IPS-18a (cell line): ENCODE data around the gene CYLD.

ENCODE experiments used
- H3K27ac ChIP-seq: one replicate; pipeline ENCODE4 v1.5.1; 2013; ENCODE audit warnings: low read length
- H3K27me3 ChIP-seq: one replicate; pipeline ENCODE4 v1.6.1; 2013; ENCODE audit warnings: mild to moderate bottlenecking, low read length; ENCODE audit not compliant: control insufficient read depth, insufficient read depth
- H3K36me3 ChIP-seq: one replicate; pipeline ENCODE4 v1.6.1; 2013; ENCODE audit warnings: low read depth, low read length; ENCODE audit not compliant: control insufficient read depth
- H3K4me1 ChIP-seq: one replicate; pipeline ENCODE4 v1.6.1; 2013; ENCODE audit warnings: low read depth, low read length; ENCODE audit not compliant: control insufficient read depth
- H3K4me3 ChIP-seq: one replicate; pipeline ENCODE4 v1.5.1; 2013; ENCODE audit warnings: low read length
- H3K9ac ChIP-seq: one replicate; pipeline ENCODE4 v1.6.1; 2013; ENCODE audit warnings: mild to moderate bottlenecking, low read length, moderate library complexity
- H3K9me3 ChIP-seq: one replicate; pipeline ENCODE4 v1.6.1; 2013; ENCODE audit warnings: low read depth, low read length; ENCODE audit not compliant: control insufficient read depth

The CYLD gene

GRCh38 chr16:50741781-50742575 is at the start of gene CYLD:
CYLD (plus strand) TSS chr16:50742086; CDS start chr16:50749699, 7,613 bp downstream.
- no peaks in the 10 kb centered on the region for H3K9me3 ChIP-seq
- no peaks in the 10 kb centered on the region for H3K27me3 ChIP-seq
- H3K9ac ChIP-seq: peak within 1 kb of the TSS; percentile 35
- H3K4me1 ChIP-seq: peaks cover 22% of the 10 kb centered on the region
- no peak within 1 kb of the TSS for H3K27ac ChIP-seq
- H3K4me3 ChIP-seq: peak within 1 kb of the TSS; percentile 71
- H3K36me3 ChIP-seq: no peaks in the 10 kb centered on the region

DNA sequence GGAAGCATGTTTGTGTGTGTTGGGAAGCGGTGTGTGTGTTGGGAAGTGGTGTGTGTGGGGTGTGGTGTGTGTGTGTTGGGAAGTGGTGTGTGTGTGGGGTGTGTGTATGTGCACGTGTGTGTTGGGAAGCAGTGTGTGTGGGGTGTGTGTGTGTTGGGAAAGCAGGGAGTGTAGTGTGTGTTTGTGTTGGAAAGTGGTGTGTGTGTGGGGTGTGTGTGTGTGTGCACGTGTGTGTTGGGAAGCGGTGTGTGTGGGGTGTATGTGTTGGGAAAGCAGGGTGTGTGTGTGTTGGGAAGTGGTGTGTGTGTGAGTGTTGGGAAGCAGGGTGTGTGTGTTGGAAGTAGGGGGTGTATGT is 49.3 kb upstream of the CYLD start:
- Histone ChIP-seq H3K9ac (no peak overlapping the region), H3K9me3 (no peaks in the 10 kb centered on the region), H3K27me3 (peaks cover 24% of the 10 kb centered on the region), H3K36me3 (no peaks in the 10 kb centered on the region), H3K4me1 (no peaks in the 10 kb centered on the region), H3K4me3 (no peak overlapping the region), H3K27ac (no peak overlapping the region)

- Histone ChIP-seq H3K4me3 (peak within 1 kb of the TSS; percentile 50), H3K9me3 (no peaks in the 10 kb centered on the region), H3K9ac (no peak within 1 kb of the TSS), H3K27me3 (peaks cover 24% of the 10 kb centered on the region), H3K4me1 (no peaks in the 10 kb centered on the region), H3K27ac (no peak within 1 kb of the TSS), H3K36me3 (no peaks in the 10 kb centered on the region)
These were observed 48.7 kb upstream of the CYLD start, which contains the start of gene NOD2 for GRCh38 chr16:50692999-50693781. NOD2 (plus strand) TSS chr16:50693606; CDS start chr16:50699496, 5,890 bp downstream.

GRCh38 chr16:50694206-50694605 is 47.7 kb upstream of the CYLD start:
- H3K9me3 ChIP-seq: no peaks in the 10 kb centered on the region
- H3K9ac ChIP-seq: no peak overlapping the region
- no peaks in the 10 kb centered on the region for H3K36me3 ChIP-seq
- H3K27ac ChIP-seq: no peak overlapping the region
- no peaks in the 10 kb centered on the region for H3K4me1 ChIP-seq
- H3K4me3 ChIP-seq: no peak overlapping the region
- peaks cover 24% of the 10 kb centered on the region for H3K27me3 ChIP-seq

DNA sequence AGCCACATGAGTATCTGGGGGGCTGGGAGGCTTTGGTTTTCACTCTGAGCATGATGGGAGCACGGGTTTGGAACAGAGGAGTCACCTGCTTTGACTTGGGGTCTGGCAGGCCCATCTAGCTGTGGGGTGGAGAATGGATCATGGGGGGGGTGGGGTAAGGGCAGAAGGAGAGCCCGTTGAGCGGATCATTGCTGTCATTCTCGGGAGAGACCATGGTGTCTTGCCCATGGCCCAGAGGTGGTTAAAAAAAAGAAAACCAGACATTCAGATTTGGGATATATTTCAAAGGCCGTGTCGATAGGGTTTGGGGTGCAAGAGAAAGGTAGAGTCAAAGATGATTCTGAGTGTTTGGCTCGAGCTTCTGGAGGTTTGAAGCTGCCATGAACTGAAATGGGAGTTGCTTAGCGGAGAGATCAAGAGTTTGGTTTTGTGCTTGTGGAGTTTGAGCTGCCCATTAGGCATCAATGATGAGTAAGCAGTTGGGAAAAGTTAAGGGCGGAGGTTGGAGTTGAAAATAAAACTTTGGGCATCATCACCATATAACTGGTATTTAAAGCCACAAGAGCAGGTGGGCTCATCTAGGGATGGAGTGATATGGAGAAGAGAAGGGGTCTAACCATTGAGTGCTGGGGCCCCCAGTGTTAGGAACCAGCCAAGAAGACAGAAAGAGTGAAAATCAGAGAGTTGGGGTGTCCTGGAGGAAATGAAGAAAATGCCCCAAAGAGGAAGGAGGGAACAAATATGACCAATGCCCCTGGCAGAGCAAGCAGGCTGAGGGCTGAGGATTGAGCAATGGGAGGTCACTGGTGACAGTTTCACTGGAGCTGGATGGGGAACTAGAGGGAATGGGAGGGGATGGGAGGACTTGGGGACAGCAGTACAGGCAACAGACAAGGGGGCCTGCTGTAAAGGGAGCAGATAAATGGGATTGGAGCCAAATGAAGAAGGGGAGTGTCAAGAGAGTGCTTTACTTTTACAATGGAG is 46.6 kb upstream of the CYLD start:
- H3K9ac ChIP-seq: no peak overlapping the region
- H3K4me3 ChIP-seq: no peak overlapping the region
- no peaks in the 10 kb centered on the region for H3K36me3 ChIP-seq
- no peak overlapping the region for H3K27ac ChIP-seq
- peaks cover 24% of the 10 kb centered on the region for H3K27me3 ChIP-seq
- H3K9me3 ChIP-seq: no peaks in the 10 kb centered on the region
- no peaks in the 10 kb centered on the region for H3K4me1 ChIP-seq

GRCh38 chr16:50696126-50696525 is 45.8 kb upstream of the CYLD start:
- H3K9me3 ChIP-seq: no peaks in the 10 kb centered on the region
- H3K27ac ChIP-seq: no peak overlapping the region
- no peak overlapping the region for H3K9ac ChIP-seq
- H3K4me1 ChIP-seq: no peaks in the 10 kb centered on the region
- peaks cover 24% of the 10 kb centered on the region for H3K27me3 ChIP-seq
- H3K4me3 ChIP-seq: no peak overlapping the region
- H3K36me3 ChIP-seq: no peaks in the 10 kb centered on the region

- no peak overlapping the region for H3K9ac ChIP-seq
These were observed 45.1 kb upstream of the CYLD start for GRCh38 chr16:50696575-50697420.

GRCh38 chr16:50697421-50697715 is 44.5 kb upstream of the CYLD start:
- Histone ChIP-seq H3K27ac (no peak overlapping the region), H3K36me3 (no peaks in the 10 kb centered on the region), H3K9me3 (no peaks in the 10 kb centered on the region), H3K27me3 (peaks cover 21% of the 10 kb centered on the region), H3K4me1 (no peaks in the 10 kb centered on the region), H3K9ac (no peak overlapping the region), H3K4me3 (no peak overlapping the region)

More at GRCh38 chr16:50696575-50697420, 45.1 kb upstream of the CYLD start:
- H3K4me1 ChIP-seq: no peaks in the 10 kb centered on the region
- no peak overlapping the region for H3K27ac ChIP-seq
- no peaks in the 10 kb centered on the region for H3K9me3 ChIP-seq
- H3K36me3 ChIP-seq: no peaks in the 10 kb centered on the region
- peaks cover 24% of the 10 kb centered on the region for H3K27me3 ChIP-seq
- H3K4me3 ChIP-seq: no peak overlapping the region

DNA sequence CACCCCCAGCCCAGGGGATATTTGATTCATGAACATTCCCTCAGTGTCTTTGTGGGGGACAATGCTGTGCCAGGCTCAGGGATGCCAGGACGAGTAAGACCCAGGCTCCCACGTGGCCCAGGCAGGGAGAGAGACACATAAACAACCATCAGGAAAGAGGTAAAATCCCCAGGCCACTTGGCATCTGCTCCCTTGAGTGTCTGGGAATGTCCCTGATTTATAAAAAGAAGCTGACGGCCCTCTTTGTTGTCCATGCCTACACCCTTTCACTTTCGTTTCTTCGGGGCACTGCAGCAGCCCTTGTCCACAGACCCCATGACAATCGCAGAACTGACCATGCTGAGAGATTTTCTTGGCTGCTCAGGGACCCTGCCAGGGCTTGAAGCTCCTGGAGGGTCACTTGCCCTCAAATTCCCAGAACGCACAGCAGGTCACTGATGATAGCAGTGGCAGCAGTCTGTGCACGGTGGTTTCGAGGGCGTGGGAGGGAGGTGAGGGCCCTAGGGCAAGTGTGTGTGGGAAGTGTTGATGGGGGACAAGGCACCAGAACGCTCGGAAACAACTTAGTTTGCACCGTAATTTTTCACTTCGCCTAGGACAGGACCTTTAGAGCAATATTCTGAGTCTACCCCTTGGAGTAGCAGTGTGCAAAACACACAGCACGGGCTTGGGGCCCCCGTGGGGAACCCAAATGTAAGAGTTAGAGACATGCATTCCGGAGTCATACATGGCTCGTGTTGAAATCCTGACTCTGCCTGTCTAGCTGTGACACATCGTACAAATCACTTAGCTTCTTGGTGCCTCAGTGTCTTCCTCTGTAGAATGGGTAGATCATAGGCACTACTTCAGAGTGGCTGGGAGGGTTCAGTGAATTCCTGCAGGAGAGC is 43.8 kb upstream of the CYLD start:
- H3K27ac ChIP-seq: no peak overlapping the region
- no peak overlapping the region for H3K4me3 ChIP-seq
- no peaks in the 10 kb centered on the region for H3K36me3 ChIP-seq
- H3K4me1 ChIP-seq: no peaks in the 10 kb centered on the region
- no peak overlapping the region for H3K9ac ChIP-seq
- no peaks in the 10 kb centered on the region for H3K9me3 ChIP-seq
- peaks cover 13% of the 10 kb centered on the region for H3K27me3 ChIP-seq
